Dermis lymphatic vessel endothelial cell (primary cell): ENCODE measurements around the gene RAD51C. TPM values are rescaled to one million over a fixed set of nuclear protein-coding genes. Genes with fewer than 3 reads are reported as not detected.

Experiments
- total RNA-seq: library from RNA; depleted of rRNA; stranded (reverse); fragments of >200 nt; gene quantifications from 2 replicates; pipeline ENCODE4 v1.2.1, GENCODE V29; 2014

Gene RAD51C
- total RNA-seq = 8.3 and 13.7 TPM in 2 replicates

DNA sequence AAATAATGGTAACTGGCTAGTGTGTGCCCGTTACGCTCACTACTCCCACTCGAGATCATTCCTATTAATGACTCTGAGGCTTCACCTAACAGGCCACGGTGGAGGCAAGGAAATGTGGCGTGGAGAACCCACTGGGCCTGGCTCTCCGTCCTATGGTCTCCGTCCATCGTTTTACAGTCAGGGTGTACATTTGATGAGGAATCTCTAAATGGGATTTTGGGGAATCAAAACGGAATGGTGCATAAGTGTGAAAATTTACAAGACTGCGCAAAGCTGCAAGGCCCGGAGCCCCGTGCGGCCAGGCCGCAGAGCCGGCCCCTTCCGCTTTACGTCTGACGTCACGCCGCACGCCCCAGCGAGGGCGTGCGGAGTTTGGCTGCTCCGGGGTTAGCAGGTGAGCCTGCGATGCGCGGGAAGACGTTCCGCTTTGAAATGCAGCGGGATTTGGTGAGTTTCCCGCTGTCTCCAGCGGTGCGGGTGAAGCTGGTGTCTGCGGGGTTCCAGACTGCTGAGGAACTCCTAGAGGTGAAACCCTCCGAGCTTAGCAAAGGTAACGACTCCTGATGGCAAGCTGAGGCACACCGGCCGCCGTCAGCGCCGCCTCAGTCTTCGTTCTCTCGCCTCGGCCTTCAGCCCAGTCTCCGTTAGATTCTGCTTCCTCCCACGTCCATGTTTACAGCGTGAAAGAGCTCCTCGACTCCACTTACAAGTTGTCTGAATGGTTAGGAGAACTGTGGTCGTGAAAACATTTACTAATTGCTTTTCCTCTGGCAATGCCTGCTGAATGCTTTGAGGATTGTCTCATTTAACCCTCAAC lies at the start of gene RAD51C:
Gene RAD51C, plus strand, starts transcription at position 364 of the 817 bp plus-strand sequence. Its CDS starts 42 bp downstream, at position 406.

DNA sequence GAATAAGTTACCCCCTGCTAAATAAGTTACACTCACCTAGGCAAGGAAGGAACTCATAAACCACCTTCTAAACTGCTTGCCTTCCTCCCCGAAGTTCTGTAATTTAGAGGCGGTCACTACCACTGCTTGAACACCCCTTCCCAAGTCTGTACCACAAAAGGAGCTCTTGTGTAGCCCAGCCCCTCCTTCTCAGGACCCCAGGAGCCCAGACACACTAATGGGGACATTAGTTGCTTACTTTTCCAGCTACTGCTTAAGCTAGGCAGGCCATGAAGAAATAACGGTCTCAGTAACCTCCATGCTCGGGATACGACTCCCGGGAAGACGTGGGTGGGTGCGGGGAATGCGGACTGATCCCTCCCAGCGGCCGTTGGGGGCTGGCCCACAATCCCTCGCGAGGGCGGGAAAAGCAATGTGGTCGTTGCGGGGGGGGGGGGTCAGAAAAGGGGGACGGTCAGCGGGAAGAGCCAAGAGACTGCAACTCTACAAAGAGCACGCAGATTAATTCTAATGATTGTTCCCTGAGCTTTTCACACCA lies 632 bp upstream of the RAD51C start, which contains the start of gene TEX14:
Gene TEX14, minus strand, starts transcription at position 345 of the 538 bp plus-strand sequence. CDS start 40,044 bp downstream, outside the sequence.

GRCh38 chr17:58755577-58756245 lies 63.3 kb downstream of the RAD51C start, which contains the start of gene PPM1E:
Gene PPM1E, plus strand, starts transcription at chr17:58755854.

Other genes starting within 250 kb of the RAD51C start
- gene HSF5, start 204.2 kb upstream of the RAD51C start, total RNA-seq = under 0.01 TPM in 1 of 2 replicates, not detected in the other
- gene MTMR4, start 178.0 kb upstream of the RAD51C start, total RNA-seq = 34.0 and 34.2 TPM in 2 replicates
- under 0.01 TPM in 2 replicates for gene TEX14, start 557 bp upstream of the RAD51C start, total RNA-seq
- gene PPM1E, start 63.3 kb downstream of the RAD51C start, total RNA-seq = under 0.01 TPM in 2 replicates